Measurements from ENCODE around the gene HSPD1. TPM values are rescaled to one million over a fixed set of nuclear protein-coding genes. Genes with fewer than 3 reads are reported as not detected.

The HSPD1 gene
- total and polyA plus RNA-seq, 2 of the 13 experiments (the other 11 are each of a cell fraction or from before 2014, with no cell fraction given), result 685 to 2,610 TPM

- TF ChIP-seq FOXJ3 (CRISPR knock-in tag; IDR thresholded peaks at IDR 0.05; ENCODE audit: borderline replicate concordance) (peak; percentile 72; the same call in 1 of the 2 replicates), RNF2 (conservative IDR thresholded peaks at IDR 0.05; ENCODE audit: low read depth) (peak; percentile 91), NKX3-1 (CRISPR knock-in tag; IDR thresholded peaks at IDR 0.05) (peak; percentile 71), ZNF121 (CRISPR knock-in tag; IDR thresholded peaks at IDR 0.05) (0 out of 2 replicates have a peak, but pooled peaks have one; percentile 59), ZMYM4 (CRISPR knock-in tag; IDR thresholded peaks at IDR 0.05) (peak; percentile 96), XBP1 (CRISPR knock-in tag; IDR thresholded peaks at IDR 0.05) (no peak; the same call in 1 of the 2 replicates), ZNF713 (CRISPR knock-in tag; IDR thresholded peaks at IDR 0.05) (peak; percentile 90; the same call in 1 of the 2 replicates), TCF7L2 (IDR thresholded peaks at IDR 0.05; ENCODE audit: low read depth, low read length) (no peak), ZNF343 (CRISPR knock-in tag; IDR thresholded peaks at IDR 0.05) (peak; percentile 95), PAX8 (CRISPR knock-in tag; IDR thresholded peaks at IDR 0.05; ENCODE audit: borderline replicate concordance) (0 out of 2 replicates have a peak, but pooled peaks have one; percentile 55), ZFP90 (CRISPR knock-in tag; IDR thresholded peaks at IDR 0.05; ENCODE audit: borderline replicate concordance) (peak; percentile 96), PPARG (CRISPR knock-in tag; conservative IDR thresholded peaks at IDR 0.05) (no peak; the same call in 1 of the 2 replicates), HNRNPL (IDR thresholded peaks at IDR 0.05; ENCODE audit: low read depth, low read length) (peak; percentile 43), POLR2A (IDR thresholded peaks at IDR 0.05; ENCODE audit: insufficient read depth in 1 of 2, low read depth in 2 of 2, low read length in 2 of 2) (peak; percentile 97 to 100), PRMT3 (CRISPR knock-in tag; IDR thresholded peaks at IDR 0.05; ENCODE audit: borderline replicate concordance, low read depth) (peak; percentile 93), ZNF292 (CRISPR knock-in tag; IDR thresholded peaks at IDR 0.05; ENCODE audit: borderline replicate concordance, low read depth) (peak; percentile 81), GPBP1L1 (CRISPR knock-in tag; IDR thresholded peaks at IDR 0.05) (no peak), ARID4A (CRISPR knock-in tag; IDR thresholded peaks at IDR 0.05; ENCODE audit: borderline replicate concordance) (peak; percentile 95), ZNF766 (CRISPR knock-in tag; IDR thresholded peaks at IDR 0.05; ENCODE audit: borderline replicate concordance) (peak; percentile 97; the same call in 1 of the 2 replicates)
- TF ChIP-seq, protein P1, sequence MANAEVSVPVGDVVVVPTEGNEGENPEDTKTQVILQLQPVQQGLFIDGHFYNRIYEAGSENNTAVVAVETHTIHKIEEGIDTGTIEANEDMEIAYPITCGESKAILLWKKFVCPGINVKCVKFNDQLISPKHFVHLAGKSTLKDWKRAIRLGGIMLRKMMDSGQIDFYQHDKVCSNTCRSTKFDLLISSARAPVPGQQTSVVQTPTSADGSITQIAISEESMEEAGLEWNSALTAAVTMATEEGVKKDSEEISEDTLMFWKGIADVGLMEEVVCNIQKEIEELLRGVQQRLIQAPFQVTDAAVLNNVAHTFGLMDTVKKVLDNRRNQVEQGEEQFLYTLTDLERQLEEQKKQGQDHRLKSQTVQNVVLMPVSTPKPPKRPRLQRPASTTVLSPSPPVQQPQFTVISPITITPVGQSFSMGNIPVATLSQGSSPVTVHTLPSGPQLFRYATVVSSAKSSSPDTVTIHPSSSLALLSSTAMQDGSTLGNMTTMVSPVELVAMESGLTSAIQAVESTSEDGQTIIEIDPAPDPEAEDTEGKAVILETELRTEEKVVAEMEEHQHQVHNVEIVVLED (CRISPR knock-in tag; IDR thresholded peaks at IDR 0.05; ENCODE audit: borderline replicate concordance), result peak; percentile 95
- TF ChIP-seq, protein P2, sequence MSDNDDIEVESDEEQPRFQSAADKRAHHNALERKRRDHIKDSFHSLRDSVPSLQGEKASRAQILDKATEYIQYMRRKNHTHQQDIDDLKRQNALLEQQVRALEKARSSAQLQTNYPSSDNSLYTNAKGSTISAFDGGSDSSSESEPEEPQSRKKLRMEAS (IDR thresholded peaks at IDR 0.05), result peak; percentile 96
- TF ChIP-seq, protein P3, sequence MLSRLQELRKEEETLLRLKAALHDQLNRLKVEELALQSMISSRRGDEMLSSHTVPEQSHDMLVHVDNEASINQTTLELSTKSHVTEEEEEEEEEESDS (CRISPR knock-in tag; IDR thresholded peaks at IDR 0.05; ENCODE audit: borderline replicate concordance), result no peak; the same call in none of the 2 replicates
These were observed at the start of gene HSPD1, which contains the start of gene HSPE1 (continued) for GRCh38 chr2:197499594-197500502.
